ENCODE data around the gene GRIK1.

The GRIK1 gene

DNA sequence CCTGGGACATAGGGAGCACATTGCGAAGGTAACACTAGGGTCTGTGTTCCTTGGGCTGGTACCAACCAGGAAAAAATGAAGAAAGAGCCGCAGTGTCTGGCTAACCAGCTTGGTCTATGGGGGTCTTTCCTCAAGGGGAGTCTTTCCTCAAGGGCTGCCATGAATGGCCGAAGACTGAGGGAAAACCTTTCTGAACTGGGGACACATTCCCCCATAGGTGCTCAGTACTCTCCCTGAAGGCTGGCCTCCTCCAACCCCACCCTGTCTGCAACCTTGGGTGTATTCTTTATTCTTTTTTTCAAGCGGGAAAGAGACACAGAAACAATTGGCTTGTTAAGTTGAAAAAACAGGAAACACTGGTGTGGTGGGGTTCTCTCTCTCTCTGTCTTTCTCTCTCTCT, 440.6 kb downstream of the GRIK1 start:
- H3K9me3 ChIP-seq (ENCODE audit: low read depth, low read length), result no peaks in the 10 kb centered on the region

DNA sequence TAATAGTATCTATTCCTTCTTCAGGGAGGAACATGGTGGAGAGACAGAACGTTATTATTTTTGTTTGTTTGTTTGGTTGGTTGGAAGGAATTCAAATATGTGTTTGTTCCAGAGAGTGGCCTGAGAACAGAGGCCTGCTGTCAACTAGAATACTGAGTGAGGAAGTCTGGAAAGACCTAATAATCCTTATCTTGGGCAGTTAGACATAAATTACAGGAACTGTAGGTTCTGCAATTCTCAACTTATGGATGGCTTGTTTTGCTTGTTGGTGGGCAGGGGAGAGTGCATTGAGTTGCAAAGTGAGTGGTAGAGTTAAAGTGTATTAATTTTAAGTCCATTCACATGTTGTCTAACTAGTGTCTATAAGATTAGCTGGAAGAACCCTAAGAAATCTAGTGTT, 443.5 kb downstream of the GRIK1 start:
- TF ChIP-seq POLR2AphosphoS5 (IDR thresholded peaks at IDR 0.05; ENCODE audit: borderline replicate concordance, low read depth, low read length), result no peak
- TF ChIP-seq FOXP2 (optimal IDR thresholded peaks at IDR 0.05; ENCODE audit: control extremely low read depth, extremely low read length, insufficient read depth), result no peak
- no peak for TF ChIP-seq EZH2 (IDR thresholded peaks at IDR 0.05)
- Histone ChIP-seq H3K4me3 (no peak overlapping the region), H3K36me3 (ENCODE audit: insufficient read depth, low read length) (no peaks in the 10 kb centered on the region), H3K9ac (ENCODE audit: insufficient read length) (no peak overlapping the region), H3K9me3 (ENCODE audit: low read depth, low read length) (no peaks in the 10 kb centered on the region), H3K27ac (no peak overlapping the region)
- DNase-seq (ENCODE audit: low read depth, low spot score), result no peak

More for the DNA sequence above, 440.6 kb downstream of the GRIK1 start:
- Histone ChIP-seq H3K9ac (ENCODE audit: insufficient read length) (no peak overlapping the region), H3K36me3 (ENCODE audit: insufficient read depth, low read length) (no peaks in the 10 kb centered on the region), H3K4me3 (no peak overlapping the region), H3K27ac (no peak overlapping the region)
- TF ChIP-seq EZH2 (IDR thresholded peaks at IDR 0.05) (no peak), FOXP2 (optimal IDR thresholded peaks at IDR 0.05; ENCODE audit: control extremely low read depth, extremely low read length, insufficient read depth) (no peak), POLR2AphosphoS5 (IDR thresholded peaks at IDR 0.05; ENCODE audit: borderline replicate concordance, low read depth, low read length) (no peak)
- DNase-seq (ENCODE audit: low read depth, low spot score), result no peak

DNA sequence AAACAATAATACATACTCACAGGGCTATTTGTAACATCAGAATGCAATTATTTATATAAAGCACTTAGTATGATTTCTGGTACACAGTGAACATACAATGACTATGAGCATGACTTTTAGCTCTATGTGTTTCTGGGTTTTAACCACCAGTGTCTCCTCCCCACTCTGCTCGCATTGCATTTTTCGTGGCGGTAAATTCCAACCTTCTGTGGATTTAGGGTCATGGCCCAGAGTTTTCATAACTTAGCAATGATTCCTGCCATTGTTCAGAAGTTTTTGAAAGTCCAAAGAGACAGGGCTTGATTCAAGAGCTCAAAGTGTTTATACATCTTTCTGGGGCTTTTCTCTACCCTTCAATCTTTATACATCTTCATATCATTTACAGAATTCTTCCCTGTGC, 449.8 kb downstream of the GRIK1 start:
- TF ChIP-seq FOXP2 (optimal IDR thresholded peaks at IDR 0.05; ENCODE audit: control extremely low read depth, extremely low read length, insufficient read depth) (no peak), EZH2 (IDR thresholded peaks at IDR 0.05) (no peak), POLR2AphosphoS5 (IDR thresholded peaks at IDR 0.05; ENCODE audit: borderline replicate concordance, low read depth, low read length) (no peak)
- no peak overlapping the region for H3K4me3 ChIP-seq
- no peaks in the 10 kb centered on the region for H3K9me3 ChIP-seq (ENCODE audit: low read depth, low read length)
- H3K36me3 ChIP-seq (ENCODE audit: insufficient read depth, low read length), result no peaks in the 10 kb centered on the region
- no peak for DNase-seq (ENCODE audit: low read depth, low spot score)
- no peak overlapping the region for H3K9ac ChIP-seq (ENCODE audit: insufficient read length)
- no peak overlapping the region for H3K27ac ChIP-seq

DNA sequence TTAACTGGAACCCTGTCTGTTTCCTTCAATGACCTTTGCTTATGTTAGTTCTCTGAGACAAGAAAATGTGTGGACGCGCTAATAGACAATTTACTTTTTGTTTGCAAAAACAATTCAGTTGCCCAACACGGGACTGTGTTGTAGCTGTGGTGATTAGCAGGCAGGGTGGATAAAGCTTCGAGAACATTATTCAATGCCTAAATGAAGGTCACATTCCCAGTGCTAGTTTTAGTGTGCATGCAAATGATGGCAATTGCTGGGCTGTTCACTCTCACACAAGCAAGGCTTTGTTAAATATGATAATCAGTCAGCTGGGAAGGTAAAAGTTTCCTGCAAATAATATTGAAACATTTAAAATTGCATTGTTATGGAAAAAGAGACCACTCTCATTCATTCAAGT, 452.6 kb downstream of the GRIK1 start:
- Histone ChIP-seq H3K4me3 (no peak overlapping the region), H3K36me3 (ENCODE audit: insufficient read depth, low read length) (no peaks in the 10 kb centered on the region), H3K27ac (peak overlapping the region; percentile 91), H3K9me3 (ENCODE audit: low read depth, low read length) (no peaks in the 10 kb centered on the region), H3K9ac (ENCODE audit: insufficient read length) (no peak overlapping the region)
- DNase-seq (ENCODE audit: low read depth, low spot score), result no peak
- TF ChIP-seq FOXP2 (optimal IDR thresholded peaks at IDR 0.05; ENCODE audit: control extremely low read depth, extremely low read length, insufficient read depth) (no peak), EZH2 (IDR thresholded peaks at IDR 0.05) (no peak), POLR2AphosphoS5 (IDR thresholded peaks at IDR 0.05; ENCODE audit: borderline replicate concordance, low read depth, low read length) (no peak)

All from SK-N-MC (cell line).